ENCODE data around the gene ACE. TPM values are rescaled to one million over a fixed set of nuclear protein-coding genes. Genes with fewer than 3 reads are reported as not detected.

Gene ACE
- total RNA-seq, 1 experiment from 2014 or later: 2.4 TPM

GRCh38 chr17:63486317-63487013 is 9.6 kb downstream of the ACE start:
- no peak for DNase-seq (ENCODE audit: low spot score)
- in situ Hi-C loops (cut with HindIII; ENCODE audit: low sequenced_read_pairs): no loop called here

GRCh38 chr17:63487014-63487339 is 10.1 kb downstream of the ACE start:
- in situ Hi-C loops (cut with HindIII; ENCODE audit: low sequenced_read_pairs): no loop called here
- no peak for DNase-seq (ENCODE audit: low spot score)

- in situ Hi-C loops (cut with HindIII; ENCODE audit: low sequenced_read_pairs): no loop called here
- no peak for DNase-seq (ENCODE audit: low spot score)
Measured at GRCh38 chr17:63488851-63489250, 12.0 kb downstream of the ACE start.

- in situ Hi-C loops (cut with HindIII; ENCODE audit: low sequenced_read_pairs): no loop called here
Measured at GRCh38 chr17:63489291-63489690, 12.4 kb downstream of the ACE start.

GRCh38 chr17:63490329-63490728 is 13.5 kb downstream of the ACE start:
- in situ Hi-C loops (cut with HindIII; ENCODE audit: low sequenced_read_pairs): no loop called here

More at GRCh38 chr17:63489291-63489690, 12.4 kb downstream of the ACE start:
- no peak for DNase-seq (ENCODE audit: low spot score)

GRCh38 chr17:63490858-63491400 is 14.1 kb downstream of the ACE start:
- no peak for DNase-seq (ENCODE audit: low spot score)
- in situ Hi-C loops (cut with HindIII; ENCODE audit: low sequenced_read_pairs): no loop called here

More at GRCh38 chr17:63490329-63490728, 13.5 kb downstream of the ACE start:
- DNase-seq (ENCODE audit: low spot score): no peak

GRCh38 chr17:63491413-63491812 is 14.6 kb downstream of the ACE start:
- DNase-seq (ENCODE audit: low spot score): no peak
- in situ Hi-C loops (cut with HindIII; ENCODE audit: low sequenced_read_pairs): no loop called here

GRCh38 chr17:63491977-63492618 is 15.2 kb downstream of the ACE start:
- DNase-seq (ENCODE audit: low spot score): no peak
- in situ Hi-C loops (cut with HindIII; ENCODE audit: low sequenced_read_pairs): no loop called here

- in situ Hi-C loops (cut with HindIII; ENCODE audit: low sequenced_read_pairs): no loop called here
- DNase-seq (ENCODE audit: low spot score): no peak
Measured at GRCh38 chr17:63492940-63493339, 16.1 kb downstream of the ACE start.

- in situ Hi-C loops (cut with HindIII; ENCODE audit: low sequenced_read_pairs): no loop called here
- DNase-seq (ENCODE audit: low spot score): no peak
Measured at GRCh38 chr17:63493411-63493810, 16.6 kb downstream of the ACE start.

GRCh38 chr17:63494300-63494928 is 17.6 kb downstream of the ACE start:
- no peak for DNase-seq (ENCODE audit: low spot score)
- in situ Hi-C loops (cut with HindIII; ENCODE audit: low sequenced_read_pairs): no loop called here

GRCh38 chr17:63495491-63495890 is 18.6 kb downstream of the ACE start:
- no peak for DNase-seq (ENCODE audit: low spot score)

GRCh38 chr17:63496177-63496576 is 19.3 kb downstream of the ACE start:
- no peak for DNase-seq (ENCODE audit: low spot score)
- in situ Hi-C loops (cut with HindIII; ENCODE audit: low sequenced_read_pairs): no loop called here

More at GRCh38 chr17:63495491-63495890, 18.6 kb downstream of the ACE start:
- in situ Hi-C loops (cut with HindIII; ENCODE audit: low sequenced_read_pairs): no loop called here

- in situ Hi-C loops (cut with HindIII; ENCODE audit: low sequenced_read_pairs): no loop called here
- DNase-seq (ENCODE audit: low spot score): no peak
Measured at GRCh38 chr17:63496663-63497400, 20.0 kb downstream of the ACE start.

GRCh38 chr17:63497708-63498483 is 21.0 kb downstream of the ACE start:
- no peak for DNase-seq (ENCODE audit: low spot score)
- in situ Hi-C loops (cut with HindIII; ENCODE audit: low sequenced_read_pairs): no loop called here

GRCh38 chr17:63498626-63499195 is 21.9 kb downstream of the ACE start:
- no peak for DNase-seq (ENCODE audit: low spot score)
- in situ Hi-C loops (cut with HindIII; ENCODE audit: low sequenced_read_pairs): no loop called here

- no peak for DNase-seq (ENCODE audit: low spot score)
- in situ Hi-C loops (cut with HindIII; ENCODE audit: low sequenced_read_pairs): no loop called here
Measured at GRCh38 chr17:63500543-63501390, 23.9 kb downstream of the ACE start.

GRCh38 chr17:63503341-63503705 is 26.5 kb downstream of the ACE start:
- in situ Hi-C loops (cut with HindIII; ENCODE audit: low sequenced_read_pairs): no loop called here
- no peak for DNase-seq (ENCODE audit: low spot score)

Data from G401 (cell line).